DOHH2 (cell line): ENCODE measurements around the gene BIRC7.

Experiments
- H3F3A ChIP-seq: fragments of 200-600 bp; sonication (generic), shearing (Covaris generic); 2 replicates; pipeline ENCODE4 v1.6.0; 2016; ENCODE audit warnings: antibody characterized with exemption, mild to moderate bottlenecking; ENCODE audit not compliant: control insufficient read depth, insufficient read depth
- H3K27ac ChIP-seq: fragments of 200-600 bp; sonication (generic); 2 replicates; pipeline ENCODE4 v1.5.1; 2014; ENCODE audit warnings: low read depth, mild to moderate bottlenecking, low read length, moderate library complexity
- H3K27me3 ChIP-seq: fragments of 200-600 bp; sonication (generic); 2 replicates; pipeline ENCODE4 v1.6.1; 2014; ENCODE audit warnings: mild to moderate bottlenecking, low read length, mixed read lengths; ENCODE audit not compliant: control insufficient read depth
- H3K36me3 ChIP-seq: fragments of 200-600 bp; sonication (generic); 2 replicates; pipeline ENCODE4 v1.6.1; 2014; ENCODE audit warnings: mild to moderate bottlenecking, low read length, moderate library complexity, mixed read lengths; ENCODE audit not compliant: control insufficient read depth
- H3K4me1 ChIP-seq: fragments of 200-600 bp; sonication (generic); 2 replicates; pipeline ENCODE4 v1.6.1; 2014; ENCODE audit warnings: mild to moderate bottlenecking, low read length, mixed read lengths; ENCODE audit not compliant: control insufficient read depth
- H3K4me2 ChIP-seq: fragments of 200-600 bp; sonication (generic); 2 replicates; pipeline ENCODE4 v1.6.0; 2014; ENCODE audit warnings: mild to moderate bottlenecking, low read length, moderate library complexity
- H3K4me3 ChIP-seq: fragments of 200-600 bp; sonication (generic); 2 replicates; pipeline ENCODE4 v1.5.1; 2014; ENCODE audit warnings: mild to moderate bottlenecking, low read length, mixed read lengths
- H3K79me2 ChIP-seq: fragments of 200-600 bp; sonication (generic); 2 replicates; pipeline ENCODE4 v1.6.1; 2014; ENCODE audit warnings: mild to moderate bottlenecking, low read length, mixed read lengths; ENCODE audit not compliant: control insufficient read depth
- H3K9me2 ChIP-seq: fragments of 200-600 bp; sonication (generic); replicated peaks from 2 replicates; pipeline ENCODE4 v1.6.1; 2014; ENCODE audit warnings: mild to moderate bottlenecking, low read length, mixed read lengths; ENCODE audit not compliant: control insufficient read depth
- H3K9me3 ChIP-seq: fragments of 200-600 bp; sonication (generic); 2 replicates; pipeline ENCODE4 v1.6.1; 2014; ENCODE audit warnings: antibody characterized with exemption, low read length, mixed read lengths; ENCODE audit not compliant: control insufficient read depth, insufficient read depth
- H4K20me1 ChIP-seq: fragments of 200-600 bp; sonication (generic); 2 replicates; pipeline ENCODE4 v1.6.0; 2014; ENCODE audit warnings: low read depth, mild to moderate bottlenecking, antibody characterized with exemption, low read length, moderate library complexity; ENCODE audit not compliant: control insufficient read depth, insufficient read depth
- CTCF ChIP-seq: fragments of 200-600 bp; sonication (generic); IDR thresholded peaks from one replicate; pipeline ENCODE4 v1.5.1; 2014; ENCODE audit warnings: antibody characterized with exemption, mild to moderate bottlenecking, low read depth, low read length; ENCODE audit not compliant: poor library complexity, severe bottlenecking
- EZH2phosphoT487 ChIP-seq: fragments of 200-600 bp; sonication (generic); IDR thresholded peaks from 2 replicates; pipeline ENCODE4 v1.6.1; 2017; ENCODE audit warnings: borderline replicate concordance, mild to moderate bottlenecking, antibody characterized with exemption, low read length, moderate library complexity, mixed read lengths

Gene BIRC7

GRCh38 chr20:63283397-63284082 is 47.8 kb downstream of the BIRC7 start:
- H3K4me2 ChIP-seq: peak overlapping the region; percentile 92
- H3K27ac ChIP-seq: peak overlapping the region; percentile 74
- no peaks in the 10 kb centered on the region; the same call in 1 of the 2 replicates for H4K20me1 ChIP-seq
- H3K4me3 ChIP-seq: peak overlapping the region; percentile 76
- H3F3A ChIP-seq: no peaks in the 10 kb centered on the region
- peaks cover 16% of the 10 kb centered on the region for H3K4me1 ChIP-seq
- H3K27me3 ChIP-seq: no peaks in the 10 kb centered on the region
- H3K9me3 ChIP-seq: no peaks in the 10 kb centered on the region
- H3K9me2 ChIP-seq: no peaks in the 10 kb centered on the region
- H3K79me2 ChIP-seq: peaks cover 3% of the 10 kb centered on the region; the same call in 1 of the 2 replicates
- TF ChIP-seq EZH2phosphoT487: no peak
- H3K36me3 ChIP-seq: peaks cover 30% of the 10 kb centered on the region; the same call in 1 of the 2 replicates

GRCh38 chr20:63284083-63284440 is 48.4 kb downstream of the BIRC7 start:
- H4K20me1 ChIP-seq: no peaks in the 10 kb centered on the region; the same call in 1 of the 2 replicates
- H3K4me1 ChIP-seq: peaks cover 16% of the 10 kb centered on the region
- no peak for TF ChIP-seq EZH2phosphoT487
- no peak for TF ChIP-seq CTCF
- peaks cover 3% of the 10 kb centered on the region; the same call in 1 of the 2 replicates for H3K79me2 ChIP-seq
- no peaks in the 10 kb centered on the region for H3K9me3 ChIP-seq
- H3K4me3 ChIP-seq: peak overlapping the region; percentile 76
- peak overlapping the region; percentile 92 for H3K4me2 ChIP-seq
- no peaks in the 10 kb centered on the region for H3F3A ChIP-seq
- H3K9me2 ChIP-seq: no peaks in the 10 kb centered on the region
- H3K27ac ChIP-seq: peak overlapping the region; percentile 74
- no peaks in the 10 kb centered on the region for H3K27me3 ChIP-seq
- peaks cover 30% of the 10 kb centered on the region; the same call in 1 of the 2 replicates for H3K36me3 ChIP-seq

DNA sequence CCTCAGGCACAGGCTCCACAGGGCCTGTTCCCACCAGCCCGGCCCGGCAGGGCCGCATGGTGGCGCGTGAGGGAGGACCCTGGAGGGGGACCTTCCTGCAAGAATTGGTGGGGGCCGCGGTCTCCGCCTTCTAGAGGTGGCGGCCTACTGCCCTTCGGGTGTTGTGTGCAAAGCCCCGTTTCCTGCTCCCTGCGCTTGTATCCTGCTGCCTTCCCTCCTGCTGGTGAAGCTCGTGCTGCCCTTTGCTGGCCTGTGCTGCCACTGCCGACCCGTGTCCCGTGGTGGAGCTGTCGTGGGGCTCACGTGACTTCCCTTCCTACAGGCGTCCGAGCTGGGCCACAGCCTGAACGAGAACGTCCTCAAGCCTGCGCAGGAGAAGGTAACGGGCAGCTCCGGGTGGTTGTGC is 48.8 kb downstream of the BIRC7 start:
- H3K9me2 ChIP-seq: no peaks in the 10 kb centered on the region
- H3K4me1 ChIP-seq: peaks cover 16% of the 10 kb centered on the region
- H3K4me2 ChIP-seq: peak overlapping the region; percentile 92
- peaks cover 3% of the 10 kb centered on the region; the same call in 1 of the 2 replicates for H3K79me2 ChIP-seq
- no peaks in the 10 kb centered on the region for H3K27me3 ChIP-seq
- H3K27ac ChIP-seq: peak overlapping the region; percentile 74
- no peaks in the 10 kb centered on the region for H3F3A ChIP-seq
- TF ChIP-seq EZH2phosphoT487: no peak
- no peak for TF ChIP-seq CTCF
- H3K36me3 ChIP-seq: peaks cover 28% of the 10 kb centered on the region; the same call in 1 of the 2 replicates
- H3K9me3 ChIP-seq: no peaks in the 10 kb centered on the region
- peak overlapping the region; percentile 76 for H3K4me3 ChIP-seq
- H4K20me1 ChIP-seq: no peaks in the 10 kb centered on the region; the same call in 1 of the 2 replicates

GRCh38 chr20:63284981-63285524 is 49.3 kb downstream of the BIRC7 start:
- peaks cover 28% of the 10 kb centered on the region; the same call in 1 of the 2 replicates for H3K36me3 ChIP-seq
- no peaks in the 10 kb centered on the region; the same call in 1 of the 2 replicates for H4K20me1 ChIP-seq
- peaks cover 3% of the 10 kb centered on the region; the same call in 1 of the 2 replicates for H3K79me2 ChIP-seq
- H3K4me2 ChIP-seq: peak overlapping the region; percentile 92
- H3K27me3 ChIP-seq: no peaks in the 10 kb centered on the region
- peaks cover 16% of the 10 kb centered on the region for H3K4me1 ChIP-seq
- TF ChIP-seq EZH2phosphoT487: no peak
- TF ChIP-seq CTCF: no peak
- no peaks in the 10 kb centered on the region for H3K9me3 ChIP-seq
- H3K27ac ChIP-seq: peak overlapping the region; percentile 74
- no peaks in the 10 kb centered on the region for H3K9me2 ChIP-seq
- no peaks in the 10 kb centered on the region for H3F3A ChIP-seq
- peak overlapping the region; percentile 76 for H3K4me3 ChIP-seq
